ENCODE measurements around the gene PDE4D.

Gene PDE4D

GRCh38 chr5:59130431-59130830 is 763.1 kb downstream of the PDE4D start:
- Histone ChIP-seq H3K9me3 (replicated peaks; ENCODE audit: low read length) (no peaks in the 10 kb centered on the region), H3K4me1 (ENCODE audit: control insufficient read depth, insufficient read depth, low read length) (peaks cover 48% of the 10 kb centered on the region), H3K4me3 (ENCODE audit: low read length) (no peak overlapping the region), H3K4me2 (ENCODE audit: low read length) (no peak overlapping the region), H3K27me3 (ENCODE audit: control insufficient read depth, insufficient read depth, low read length) (no peaks in the 10 kb centered on the region), H3K9ac (ENCODE audit: low read depth, low read length) (no peak overlapping the region), H3K36me3 (ENCODE audit: insufficient read depth, low read length) (no peaks in the 10 kb centered on the region)

GRCh38 chr5:59128646-59129290 is 764.8 kb downstream of the PDE4D start:
- Histone ChIP-seq H3K9me3 (replicated peaks; ENCODE audit: low read length) (no peaks in the 10 kb centered on the region), H3K36me3 (ENCODE audit: insufficient read depth, low read length) (no peaks in the 10 kb centered on the region), H3K27me3 (ENCODE audit: control insufficient read depth, insufficient read depth, low read length) (no peaks in the 10 kb centered on the region), H3K9ac (ENCODE audit: low read depth, low read length) (no peak overlapping the region), H3K4me3 (ENCODE audit: low read length) (no peak overlapping the region), H3K4me2 (ENCODE audit: low read length) (no peak overlapping the region), H3K4me1 (ENCODE audit: control insufficient read depth, insufficient read depth, low read length) (peaks cover 45% of the 10 kb centered on the region)

- no peaks in the 10 kb centered on the region for H3K9me3 ChIP-seq (replicated peaks; ENCODE audit: low read length)
Measured at GRCh38 chr5:59126708-59127573, 766.6 kb downstream of the PDE4D start.

GRCh38 chr5:59126016-59126707 is 767.4 kb downstream of the PDE4D start:
- peaks cover 41% of the 10 kb centered on the region for H3K4me1 ChIP-seq (ENCODE audit: control insufficient read depth, insufficient read depth, low read length)
- H3K4me3 ChIP-seq (ENCODE audit: low read length), result peak overlapping the region; percentile 51

More at GRCh38 chr5:59126708-59127573, 766.6 kb downstream of the PDE4D start:
- Histone ChIP-seq H3K27me3 (ENCODE audit: control insufficient read depth, insufficient read depth, low read length) (no peaks in the 10 kb centered on the region), H3K4me3 (ENCODE audit: low read length) (peak overlapping the region; percentile 51), H3K36me3 (ENCODE audit: insufficient read depth, low read length) (no peaks in the 10 kb centered on the region), H3K9ac (ENCODE audit: low read depth, low read length) (peak overlapping the region; percentile 85), H3K4me2 (ENCODE audit: low read length) (peak overlapping the region; percentile 73), H3K4me1 (ENCODE audit: control insufficient read depth, insufficient read depth, low read length) (peaks cover 41% of the 10 kb centered on the region)

GRCh38 chr5:59125011-59125961 is 768.2 kb downstream of the PDE4D start:
- Histone ChIP-seq H3K4me3 (ENCODE audit: low read length) (no peak overlapping the region), H3K9ac (ENCODE audit: low read depth, low read length) (peak overlapping the region; percentile 85), H3K36me3 (ENCODE audit: insufficient read depth, low read length) (no peaks in the 10 kb centered on the region), H3K4me2 (ENCODE audit: low read length) (peak overlapping the region; percentile 73), H3K4me1 (ENCODE audit: control insufficient read depth, insufficient read depth, low read length) (peaks cover 41% of the 10 kb centered on the region), H3K9me3 (replicated peaks; ENCODE audit: low read length) (no peaks in the 10 kb centered on the region), H3K27me3 (ENCODE audit: control insufficient read depth, insufficient read depth, low read length) (no peaks in the 10 kb centered on the region)

More at GRCh38 chr5:59126016-59126707, 767.4 kb downstream of the PDE4D start:
- Histone ChIP-seq H3K4me2 (ENCODE audit: low read length) (peak overlapping the region; percentile 73), H3K9me3 (replicated peaks; ENCODE audit: low read length) (no peaks in the 10 kb centered on the region), H3K27me3 (ENCODE audit: control insufficient read depth, insufficient read depth, low read length) (no peaks in the 10 kb centered on the region), H3K9ac (ENCODE audit: low read depth, low read length) (peak overlapping the region; percentile 85), H3K36me3 (ENCODE audit: insufficient read depth, low read length) (no peaks in the 10 kb centered on the region)

GRCh38 chr5:59123595-59124561 is 769.6 kb downstream of the PDE4D start:
- Histone ChIP-seq H3K9me3 (replicated peaks; ENCODE audit: low read length) (no peaks in the 10 kb centered on the region), H3K4me3 (ENCODE audit: low read length) (no peak overlapping the region), H3K9ac (ENCODE audit: low read depth, low read length) (no peak overlapping the region), H3K36me3 (ENCODE audit: insufficient read depth, low read length) (no peaks in the 10 kb centered on the region), H3K27me3 (ENCODE audit: control insufficient read depth, insufficient read depth, low read length) (no peaks in the 10 kb centered on the region), H3K4me1 (ENCODE audit: control insufficient read depth, insufficient read depth, low read length) (peaks cover 37% of the 10 kb centered on the region), H3K4me2 (ENCODE audit: low read length) (no peak overlapping the region)

- no peak overlapping the region for H3K4me3 ChIP-seq (ENCODE audit: low read length)
- no peak overlapping the region for H3K9ac ChIP-seq (ENCODE audit: low read depth, low read length)
- peaks cover 6% of the 10 kb centered on the region for H3K4me1 ChIP-seq (ENCODE audit: control insufficient read depth, insufficient read depth, low read length)
- H3K9me3 ChIP-seq (replicated peaks; ENCODE audit: low read length), result no peaks in the 10 kb centered on the region
- no peaks in the 10 kb centered on the region for H3K27me3 ChIP-seq (ENCODE audit: control insufficient read depth, insufficient read depth, low read length)
- H3K36me3 ChIP-seq (ENCODE audit: insufficient read depth, low read length), result no peaks in the 10 kb centered on the region
- H3K4me2 ChIP-seq (ENCODE audit: low read length), result no peak overlapping the region
Measured at GRCh38 chr5:59119480-59119879, 774.0 kb downstream of the PDE4D start.

GRCh38 chr5:59117320-59117719 is 776.2 kb downstream of the PDE4D start:
- H3K36me3 ChIP-seq (ENCODE audit: insufficient read depth, low read length), result no peaks in the 10 kb centered on the region
- H3K4me3 ChIP-seq (ENCODE audit: low read length), result no peak overlapping the region
- peaks cover 6% of the 10 kb centered on the region for H3K4me1 ChIP-seq (ENCODE audit: control insufficient read depth, insufficient read depth, low read length)
- no peaks in the 10 kb centered on the region for H3K9me3 ChIP-seq (replicated peaks; ENCODE audit: low read length)
- H3K27me3 ChIP-seq (ENCODE audit: control insufficient read depth, insufficient read depth, low read length), result no peaks in the 10 kb centered on the region
- H3K4me2 ChIP-seq (ENCODE audit: low read length), result no peak overlapping the region
- no peak overlapping the region for H3K9ac ChIP-seq (ENCODE audit: low read depth, low read length)

- H3K4me3 ChIP-seq (ENCODE audit: low read length), result no peak overlapping the region
- peak overlapping the region; percentile 1 for H3K4me2 ChIP-seq (ENCODE audit: low read length)
- H3K27me3 ChIP-seq (ENCODE audit: control insufficient read depth, insufficient read depth, low read length), result no peaks in the 10 kb centered on the region
- H3K9me3 ChIP-seq (replicated peaks; ENCODE audit: low read length), result no peaks in the 10 kb centered on the region
- peaks cover 6% of the 10 kb centered on the region for H3K4me1 ChIP-seq (ENCODE audit: control insufficient read depth, insufficient read depth, low read length)
- no peaks in the 10 kb centered on the region for H3K36me3 ChIP-seq (ENCODE audit: insufficient read depth, low read length)
- H3K9ac ChIP-seq (ENCODE audit: low read depth, low read length), result no peak overlapping the region
Measured at GRCh38 chr5:59116231-59116865, 777.2 kb downstream of the PDE4D start.

- H3K9ac ChIP-seq (ENCODE audit: low read depth, low read length), result no peak overlapping the region
- no peaks in the 10 kb centered on the region for H3K27me3 ChIP-seq (ENCODE audit: control insufficient read depth, insufficient read depth, low read length)
- H3K4me3 ChIP-seq (ENCODE audit: low read length), result no peak overlapping the region
- H3K4me1 ChIP-seq (ENCODE audit: control insufficient read depth, insufficient read depth, low read length), result peaks cover 6% of the 10 kb centered on the region
- H3K36me3 ChIP-seq (ENCODE audit: insufficient read depth, low read length), result no peaks in the 10 kb centered on the region
- no peaks in the 10 kb centered on the region for H3K9me3 ChIP-seq (replicated peaks; ENCODE audit: low read length)
- H3K4me2 ChIP-seq (ENCODE audit: low read length), result no peak overlapping the region
Measured at GRCh38 chr5:59115345-59115744, 778.2 kb downstream of the PDE4D start.

Measured in skeletal muscle satellite cell (primary cell).